ENCODE results near the gene ATXN7L1. TPM values are rescaled to one million over a fixed set of nuclear protein-coding genes. Genes with fewer than 3 reads are reported as not detected.

The ATXN7L1 gene
- total RNA-seq, 4 donors from 2014 or later = 12.3 to 28.8 (median 21.0) TPM

GRCh38 chr7:105578496-105578895 lies 297.9 kb downstream of the ATXN7L1 start:
- Histone ChIP-seq H3K4me1 (peaks cover 0 to 8% (median 7%) of the 10 kb centered on the region in 4 donors), H3K4me3 (no peak overlapping the region), H3K27me3 (no peaks in the 10 kb centered on the region), H3K9me3 (no peaks in the 10 kb centered on the region), H3K36me3 (no peaks in the 10 kb centered on the region), H3K27ac (no peak overlapping the region)
- no peak for DNase-seq
- no peak for TF ChIP-seq POLR2A (IDR thresholded peaks at IDR 0.05)
- no peak for TF ChIP-seq POLR2AphosphoS5 (IDR thresholded peaks at IDR 0.05)
- TF ChIP-seq EP300 (IDR thresholded peaks at IDR 0.05; ENCODE audit: low read depth) = no peak
- no peak for TF ChIP-seq CTCF (IDR thresholded peaks at IDR 0.05)
- intact Hi-C loops (cut with DNase I; ENCODE audit: low total_unique reads) = no loop called here
- in situ Hi-C loops (cut with MboI; ENCODE audit: low pct_ligation_motif_present in 1 of 4, low pct_unique_long_range_greater_than_20kb in 1 of 4, low sequenced_read_pairs in 3 of 4) = no loop called here

- H3K27ac ChIP-seq = no peak overlapping the region
- 44 to 83% methylated on average over 1 of the region's 1 CpG for WGBS, 2 donors (ENCODE audit: low coverage in 1 of 2)
- intact Hi-C loops (cut with DNase I; ENCODE audit: low total_unique reads) = no loop called here
- H3K27me3 ChIP-seq = no peaks in the 10 kb centered on the region
- H3K36me3 ChIP-seq = no peaks in the 10 kb centered on the region
- H3K4me1 ChIP-seq = peaks cover 0 to 10% (median 7%) of the 10 kb centered on the region in 4 donors
- no peak for DNase-seq
- no peaks in the 10 kb centered on the region for H3K9me3 ChIP-seq
- in situ Hi-C loops (cut with MboI; ENCODE audit: low pct_ligation_motif_present in 1 of 4, low pct_unique_long_range_greater_than_20kb in 1 of 4, low sequenced_read_pairs in 3 of 4) = no loop called here
- no peak overlapping the region for H3K4me3 ChIP-seq
- TF ChIP-seq POLR2AphosphoS5 (IDR thresholded peaks at IDR 0.05) = no peak
These were observed 299.1 kb downstream of the ATXN7L1 start for GRCh38 chr7:105577251-105577650.

- no peak for DNase-seq
- Histone ChIP-seq H3K4me1 (peaks cover 0 to 3% (median 0%) of the 10 kb centered on the region in 4 donors), H3K9me3 (no peaks in the 10 kb centered on the region), H3K36me3 (peaks cover 0 to 11% (median 4%) of the 10 kb centered on the region in 4 donors), H3K4me3 (no peak overlapping the region), H3K27ac (no peak overlapping the region), H3K27me3 (no peaks in the 10 kb centered on the region)
- TF ChIP-seq POLR2AphosphoS5 (IDR thresholded peaks at IDR 0.05) = no peak
- TF ChIP-seq CTCF (IDR thresholded peaks at IDR 0.05) = no peak
- no peak for TF ChIP-seq POLR2A (IDR thresholded peaks at IDR 0.05)
- WGBS, 2 donors (ENCODE audit: low coverage in 1 of 2) = 92 to 93% methylated on average over 2 of the region's 2 CpGs
- in situ Hi-C loops (cut with MboI; ENCODE audit: low pct_ligation_motif_present in 1 of 4, low pct_unique_long_range_greater_than_20kb in 1 of 4, low sequenced_read_pairs in 3 of 4) (no loop called here), intact Hi-C loops (cut with DNase I; ENCODE audit: low total_unique reads) (no loop called here)
These were observed 304.5 kb downstream of the ATXN7L1 start for GRCh38 chr7:105571891-105572290.

- 97% methylated on average over 3 of the region's 3 CpGs; no CpG with 5 or more reads in 1 of the 2 donors for WGBS, 2 donors (ENCODE audit: low coverage in 1 of 2)
- in situ Hi-C loops (cut with MboI; ENCODE audit: low pct_ligation_motif_present in 1 of 4, low pct_unique_long_range_greater_than_20kb in 1 of 4, low sequenced_read_pairs in 3 of 4) = no loop called here
- no peak overlapping the region for H3K4me3 ChIP-seq
- intact Hi-C loops (cut with DNase I; ENCODE audit: low total_unique reads) = no loop called here
- peaks cover 0 to 48% (median 9%) of the 10 kb centered on the region in 4 donors for H3K36me3 ChIP-seq
- H3K9me3 ChIP-seq = no peaks in the 10 kb centered on the region
- no peaks in the 10 kb centered on the region for H3K4me1 ChIP-seq
- DNase-seq = no peak
- H3K27ac ChIP-seq = no peak overlapping the region
- TF ChIP-seq EP300 (IDR thresholded peaks at IDR 0.05; ENCODE audit: low read depth) = no peak
- no peaks in the 10 kb centered on the region for H3K27me3 ChIP-seq
These were observed 308.6 kb downstream of the ATXN7L1 start for GRCh38 chr7:105567821-105568220.

GRCh38 chr7:105567024-105567423 lies 309.4 kb downstream of the ATXN7L1 start:
- 77 to 100% methylated on average over 2 of the region's 2 CpGs for WGBS, 2 donors (ENCODE audit: low coverage in 1 of 2)
- Histone ChIP-seq H3K27ac (no peak overlapping the region), H3K4me1 (no peaks in the 10 kb centered on the region), H3K4me3 (no peak overlapping the region), H3K27me3 (no peaks in the 10 kb centered on the region), H3K36me3 (peaks cover 0 to 53% (median 9%) of the 10 kb centered on the region in 4 donors), H3K9me3 (no peaks in the 10 kb centered on the region)
- in situ Hi-C loops (cut with MboI; ENCODE audit: low pct_ligation_motif_present in 1 of 4, low pct_unique_long_range_greater_than_20kb in 1 of 4, low sequenced_read_pairs in 3 of 4) (no loop called here), intact Hi-C loops (cut with DNase I; ENCODE audit: low total_unique reads) (no loop called here)
- TF ChIP-seq POLR2AphosphoS5 (IDR thresholded peaks at IDR 0.05) (no peak), EP300 (IDR thresholded peaks at IDR 0.05; ENCODE audit: low read depth) (no peak), POLR2A (IDR thresholded peaks at IDR 0.05) (no peak), CTCF (IDR thresholded peaks at IDR 0.05) (no peak)
- no peak for DNase-seq
